Activated gamma-delta T cell treated with Interleukin-2 at 50 U/mL for 16 hours (primary cell): ENCODE measurements around the gene MAN1A1.

Experiments used
- DNase-seq: peaks from one replicate; pipeline ENCODE4 v3.0.0-alpha.2; 2020

The MAN1A1 gene

GRCh38 chr6:119227377-119227776, 122.2 kb downstream of the MAN1A1 start:
- no peak for DNase-seq

GRCh38 chr6:119226089-119226488, 123.5 kb downstream of the MAN1A1 start:
- no peak for DNase-seq

GRCh38 chr6:119224095-119224701, 125.4 kb downstream of the MAN1A1 start:
- no peak for DNase-seq

- DNase-seq: no peak
These were observed 129.1 kb downstream of the MAN1A1 start for GRCh38 chr6:119220452-119220851.

- DNase-seq: no peak
These were observed 131.0 kb downstream of the MAN1A1 start for GRCh38 chr6:119218548-119218947.

GRCh38 chr6:119215885-119216590, 133.5 kb downstream of the MAN1A1 start:
- DNase-seq: no peak

GRCh38 chr6:119215309-119215708, 134.3 kb downstream of the MAN1A1 start:
- DNase-seq: no peak

GRCh38 chr6:119210596-119210995, 139.0 kb downstream of the MAN1A1 start:
- DNase-seq: no peak

- DNase-seq: no peak
These were observed 139.9 kb downstream of the MAN1A1 start for GRCh38 chr6:119209452-119210205.

- no peak for DNase-seq
These were observed 141.4 kb downstream of the MAN1A1 start for GRCh38 chr6:119207971-119208725.

- DNase-seq: no peak
These were observed 142.2 kb downstream of the MAN1A1 start for GRCh38 chr6:119207327-119207726.

- DNase-seq: no peak
These were observed 143.5 kb downstream of the MAN1A1 start for GRCh38 chr6:119205911-119206618.

- DNase-seq: no peak
These were observed 144.8 kb downstream of the MAN1A1 start for GRCh38 chr6:119204719-119205118.

GRCh38 chr6:119201480-119201879, 148.1 kb downstream of the MAN1A1 start:
- no peak for DNase-seq

- DNase-seq: no peak
These were observed 148.9 kb downstream of the MAN1A1 start for GRCh38 chr6:119200512-119201175.

GRCh38 chr6:119197271-119197670, 152.3 kb downstream of the MAN1A1 start:
- no peak for DNase-seq

GRCh38 chr6:119196715-119197114, 152.8 kb downstream of the MAN1A1 start:
- no peak for DNase-seq

GRCh38 chr6:119195848-119196247, 153.7 kb downstream of the MAN1A1 start:
- DNase-seq: no peak

- DNase-seq: no peak
These were observed 154.4 kb downstream of the MAN1A1 start for GRCh38 chr6:119195204-119195603.

GRCh38 chr6:119193707-119194106, 155.9 kb downstream of the MAN1A1 start:
- DNase-seq: no peak

- no peak for DNase-seq
These were observed 157.4 kb downstream of the MAN1A1 start for GRCh38 chr6:119192200-119192599.

- DNase-seq: no peak
These were observed 159.4 kb downstream of the MAN1A1 start for GRCh38 chr6:119190176-119190575.
